Neutrophil (primary cell): Measurements from ENCODE around the gene TCF12.

Source experiments
- H3K27ac ChIP-seq: fragments of 200-600 bp; sonication (generic); 2 replicates; pipeline ENCODE4 v1.5.1; 2016; ENCODE audit warnings: mild to moderate bottlenecking, moderate library complexity
- H3K27me3 ChIP-seq: fragments of 200-600 bp; sonication (generic); 2 replicates; pipeline ENCODE4 v1.6.0; 2016; ENCODE audit warnings: mild to moderate bottlenecking
- H3K36me3 ChIP-seq: fragments of 200-600 bp; sonication (generic); 2 replicates; pipeline ENCODE4 v1.5.1; 2017
- H3K4me1 ChIP-seq, 2 experiments: fragments of 200-600 bp in 1 of 2; sonication (generic) in 1 of 2; 1 replicate in 1 of 2; 2 replicates in 1 of 2; pipeline versions ENCODE4 v1.5.1 to v1.6.1; 2013 to 2016; ENCODE audit warnings: low read depth in 1 of 2, low read length in 1 of 2, mild to moderate bottlenecking in 1 of 2, moderate library complexity in 1 of 2; ENCODE audit not compliant: control insufficient read depth in 1 of 2, insufficient read depth in 1 of 2
- H3K4me3 ChIP-seq, 2 experiments: fragments of 200-600 bp in 1 of 2; sonication (generic) in 1 of 2; 1 replicate in 1 of 2; 2 replicates in 1 of 2; pipeline ENCODE4 v1.5.1; 2013 to 2016; ENCODE audit warnings: low read depth in 1 of 2, low read length in 1 of 2, mild to moderate bottlenecking in 1 of 2, moderate library complexity in 1 of 2
- H3K9me3 ChIP-seq: fragments of 200-600 bp; sonication (generic); 2 replicates; pipeline ENCODE4 v1.5.1; 2016
- TF ChIP-seq, protein P1 (sequence below): fragments of 200-600 bp; sonication (generic); IDR thresholded peaks from 2 replicates; pipeline ENCODE4 v1.5.1; 2016; ENCODE audit warnings: antibody characterized with exemption

The TCF12 gene

DNA sequence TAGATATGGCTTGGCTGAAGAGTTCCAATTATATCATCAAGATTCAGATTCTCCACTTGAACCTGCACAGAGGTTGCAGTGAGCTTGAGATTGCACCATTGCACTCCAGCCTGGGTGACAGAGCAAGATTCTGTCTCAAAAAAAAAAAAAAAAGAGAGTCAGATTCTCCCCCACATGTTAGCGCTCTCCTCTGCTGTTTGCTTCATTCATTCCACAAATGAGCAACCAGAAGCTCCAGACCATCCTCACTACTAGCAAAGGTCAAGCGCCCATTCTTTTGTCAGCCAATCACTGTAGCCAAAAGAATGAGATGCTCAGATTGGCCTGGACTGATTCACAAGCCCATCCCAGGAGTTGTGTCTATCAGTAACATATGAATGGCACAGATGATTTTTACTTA is 28.4 kb upstream of the TCF12 start:
- Histone ChIP-seq H3K36me3 (no peaks in the 10 kb centered on the region), H3K4me3 (no peak overlapping the region), H3K4me1 (peaks cover 17 to 19% of the 10 kb centered on the region in 2 experiments), H3K9me3 (no peaks in the 10 kb centered on the region), H3K27me3 (no peaks in the 10 kb centered on the region), H3K27ac (no peak overlapping the region)
- TF ChIP-seq, protein P1, sequence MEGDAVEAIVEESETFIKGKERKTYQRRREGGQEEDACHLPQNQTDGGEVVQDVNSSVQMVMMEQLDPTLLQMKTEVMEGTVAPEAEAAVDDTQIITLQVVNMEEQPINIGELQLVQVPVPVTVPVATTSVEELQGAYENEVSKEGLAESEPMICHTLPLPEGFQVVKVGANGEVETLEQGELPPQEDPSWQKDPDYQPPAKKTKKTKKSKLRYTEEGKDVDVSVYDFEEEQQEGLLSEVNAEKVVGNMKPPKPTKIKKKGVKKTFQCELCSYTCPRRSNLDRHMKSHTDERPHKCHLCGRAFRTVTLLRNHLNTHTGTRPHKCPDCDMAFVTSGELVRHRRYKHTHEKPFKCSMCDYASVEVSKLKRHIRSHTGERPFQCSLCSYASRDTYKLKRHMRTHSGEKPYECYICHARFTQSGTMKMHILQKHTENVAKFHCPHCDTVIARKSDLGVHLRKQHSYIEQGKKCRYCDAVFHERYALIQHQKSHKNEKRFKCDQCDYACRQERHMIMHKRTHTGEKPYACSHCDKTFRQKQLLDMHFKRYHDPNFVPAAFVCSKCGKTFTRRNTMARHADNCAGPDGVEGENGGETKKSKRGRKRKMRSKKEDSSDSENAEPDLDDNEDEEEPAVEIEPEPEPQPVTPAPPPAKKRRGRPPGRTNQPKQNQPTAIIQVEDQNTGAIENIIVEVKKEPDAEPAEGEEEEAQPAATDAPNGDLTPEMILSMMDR, result no peak

DNA sequence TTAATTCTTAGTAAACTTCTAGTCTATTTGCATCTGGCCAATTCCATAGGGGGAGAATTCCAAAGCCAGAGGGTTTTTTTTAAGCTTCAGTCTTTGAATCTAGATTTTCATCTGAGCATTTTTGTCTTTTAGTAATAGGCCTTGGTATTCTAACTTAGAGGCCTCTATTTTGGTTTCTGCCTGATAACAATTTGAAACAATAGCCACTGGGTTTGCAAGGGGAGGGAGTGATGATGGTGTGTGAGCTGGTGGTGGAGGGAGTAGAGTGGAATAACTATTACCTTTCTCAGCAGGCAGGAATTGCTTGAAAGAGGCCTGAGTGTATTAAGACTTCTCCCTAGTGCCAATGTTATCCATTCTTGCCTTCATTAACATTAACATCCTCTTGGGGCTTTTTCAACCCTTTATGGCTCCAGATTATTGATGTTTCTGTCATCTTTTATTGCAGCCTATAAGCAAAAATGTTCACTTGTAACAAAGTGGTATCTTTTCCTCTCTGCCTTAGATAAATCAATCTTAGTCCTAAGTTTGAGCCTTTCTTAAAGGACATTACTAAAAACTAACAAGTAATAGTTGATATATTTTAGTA is 26.5 kb upstream of the TCF12 start:
- H3K27ac ChIP-seq, result no peak overlapping the region
- peaks cover 4 to 7% of the 10 kb centered on the region in 2 experiments for H3K4me1 ChIP-seq
- H3K4me3 ChIP-seq, result no peak overlapping the region
- no peaks in the 10 kb centered on the region for H3K9me3 ChIP-seq
- H3K27me3 ChIP-seq, result no peaks in the 10 kb centered on the region
- no peaks in the 10 kb centered on the region for H3K36me3 ChIP-seq
- TF ChIP-seq, protein P1, result no peak

- Histone ChIP-seq H3K9me3 (no peaks in the 10 kb centered on the region), H3K4me3 (no peak overlapping the region), H3K27me3 (no peaks in the 10 kb centered on the region), H3K27ac (no peak overlapping the region), H3K4me1 (peaks cover 0 to 1% of the 10 kb centered on the region in 2 experiments), H3K36me3 (no peaks in the 10 kb centered on the region)
- TF ChIP-seq, protein P1, result no peak
Measured at GRCh38 chr15:56892659-56893363, 25.6 kb upstream of the TCF12 start.

DNA sequence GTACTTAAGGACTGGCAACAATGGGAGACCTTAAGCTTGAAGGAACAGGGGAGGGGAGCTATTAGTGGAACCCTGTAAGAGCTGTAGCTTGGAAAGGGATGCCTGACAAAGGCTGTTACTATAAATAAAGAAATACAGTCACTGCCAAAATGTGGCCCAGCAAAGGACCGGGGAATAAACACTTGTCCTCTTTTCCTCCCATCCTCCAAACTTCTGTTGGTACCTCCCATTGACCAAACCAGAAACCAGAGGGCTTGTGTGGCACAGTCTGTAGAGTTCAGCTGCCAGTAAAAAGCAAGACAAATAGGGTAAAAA is 25.1 kb upstream of the TCF12 start:
- no peaks in the 10 kb centered on the region for H3K4me1 ChIP-seq
- no peak overlapping the region for H3K27ac ChIP-seq
- H3K4me3 ChIP-seq, result no peak overlapping the region
- H3K36me3 ChIP-seq, result no peaks in the 10 kb centered on the region
- TF ChIP-seq, protein P1, result no peak
- H3K9me3 ChIP-seq, result no peaks in the 10 kb centered on the region
- H3K27me3 ChIP-seq, result no peaks in the 10 kb centered on the region

GRCh38 chr15:56894601-56895000 is 23.8 kb upstream of the TCF12 start:
- Histone ChIP-seq H3K4me3 (no peak overlapping the region), H3K9me3 (no peaks in the 10 kb centered on the region), H3K4me1 (no peaks in the 10 kb centered on the region), H3K36me3 (no peaks in the 10 kb centered on the region), H3K27me3 (no peaks in the 10 kb centered on the region), H3K27ac (no peak overlapping the region)
- TF ChIP-seq, protein P1, result no peak
